ENCODE measurements around the gene SEC23A.

DNA sequence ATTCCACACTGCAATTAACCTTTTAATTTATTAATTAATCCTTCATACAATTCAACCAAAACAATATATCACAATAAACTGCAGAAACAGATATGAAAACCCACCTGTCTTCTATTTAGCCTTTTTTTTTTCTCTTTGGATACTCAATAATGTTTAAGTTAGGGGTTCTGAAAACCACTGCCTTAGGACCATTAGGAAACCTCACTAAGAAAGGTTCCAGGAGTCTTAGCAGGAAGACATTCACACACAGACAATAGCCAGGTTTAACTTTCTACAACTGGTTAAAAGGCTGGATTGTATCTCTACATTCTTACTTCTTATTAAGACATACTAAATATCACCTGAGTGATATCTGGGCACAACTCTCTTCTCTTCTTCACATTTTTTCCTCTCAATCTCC lies 3.3 kb downstream of the SEC23A start:
- no peak for TF ChIP-seq EZH2 (IDR thresholded peaks at IDR 0.05)
- TF ChIP-seq, protein P1, sequence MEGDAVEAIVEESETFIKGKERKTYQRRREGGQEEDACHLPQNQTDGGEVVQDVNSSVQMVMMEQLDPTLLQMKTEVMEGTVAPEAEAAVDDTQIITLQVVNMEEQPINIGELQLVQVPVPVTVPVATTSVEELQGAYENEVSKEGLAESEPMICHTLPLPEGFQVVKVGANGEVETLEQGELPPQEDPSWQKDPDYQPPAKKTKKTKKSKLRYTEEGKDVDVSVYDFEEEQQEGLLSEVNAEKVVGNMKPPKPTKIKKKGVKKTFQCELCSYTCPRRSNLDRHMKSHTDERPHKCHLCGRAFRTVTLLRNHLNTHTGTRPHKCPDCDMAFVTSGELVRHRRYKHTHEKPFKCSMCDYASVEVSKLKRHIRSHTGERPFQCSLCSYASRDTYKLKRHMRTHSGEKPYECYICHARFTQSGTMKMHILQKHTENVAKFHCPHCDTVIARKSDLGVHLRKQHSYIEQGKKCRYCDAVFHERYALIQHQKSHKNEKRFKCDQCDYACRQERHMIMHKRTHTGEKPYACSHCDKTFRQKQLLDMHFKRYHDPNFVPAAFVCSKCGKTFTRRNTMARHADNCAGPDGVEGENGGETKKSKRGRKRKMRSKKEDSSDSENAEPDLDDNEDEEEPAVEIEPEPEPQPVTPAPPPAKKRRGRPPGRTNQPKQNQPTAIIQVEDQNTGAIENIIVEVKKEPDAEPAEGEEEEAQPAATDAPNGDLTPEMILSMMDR (IDR thresholded peaks at IDR 0.05): no peak
